Type B pancreatic cell (in vitro differentiated cells): Measurements from ENCODE around the gene CCDC50. TPM values are rescaled to one million over a fixed set of nuclear protein-coding genes. Genes with fewer than 3 reads are reported as not detected.

Experiments
- DNase-seq: peaks from one replicate; pipeline ENCODE4 v3.0.0; 2021; ENCODE audit warnings: mixed read lengths; ENCODE audit not compliant: unreplicated experiment; ENCODE audit errors: extremely low spot score
- H3K27ac Mint-ChIP-seq: 2 replicates; pipeline ENCODE4 v1.8.0; 2021; ENCODE audit warnings: mild to moderate bottlenecking, mixed read lengths
- H3K27me3 Mint-ChIP-seq: 2 replicates; pipeline ENCODE4 v1.8.0; 2021; ENCODE audit warnings: mixed read lengths
- H3K36me3 Mint-ChIP-seq: 2 replicates; pipeline ENCODE4 v1.8.0; 2021; ENCODE audit warnings: mixed read lengths
- H3K4me1 Mint-ChIP-seq: one replicate; pipeline ENCODE4 v1.8.0; 2021; ENCODE audit warnings: mixed read lengths; ENCODE audit not compliant: unreplicated experiment
- H3K4me3 Mint-ChIP-seq: 2 replicates; pipeline ENCODE4 v1.8.0; 2021; ENCODE audit warnings: mild to moderate bottlenecking, mixed read lengths
- H3K9me3 Mint-ChIP-seq: 2 replicates; pipeline ENCODE4 v1.8.0; 2021; ENCODE audit warnings: mixed read lengths
- CTCF ChIP-seq: fragments of 200-600 bp; sonication (generic); conservative IDR thresholded peaks from 2 replicates; pipeline ENCODE4 v1.5.0; 2021; ENCODE audit warnings: antibody characterized with exemption, mild to moderate bottlenecking
- total RNA-seq: library from RNA; stranded (reverse); gene quantifications from 2 replicates; pipeline ENCODE4 v1.2.1, GENCODE V29; 2021; ENCODE audit warnings: low replicate concordance

CCDC50 gene
- total RNA-seq, 1 donor from 2014 or later = 47.4 TPM

GRCh38 chr3:191362524-191363090 lies 33.4 kb downstream of the CCDC50 start:
- no peak for TF ChIP-seq CTCF

GRCh38 chr3:191363221-191363620 lies 34.0 kb downstream of the CCDC50 start:
- DNase-seq = no peak
- no peaks in the 10 kb centered on the region for H3K27me3 Mint-ChIP-seq
- TF ChIP-seq CTCF = no peak
- no peak overlapping the region for H3K27ac Mint-ChIP-seq
- H3K36me3 Mint-ChIP-seq = peaks cover 51% of the 10 kb centered on the region
- H3K4me1 Mint-ChIP-seq = peaks cover 10% of the 10 kb centered on the region
- peaks cover 3% of the 10 kb centered on the region for H3K9me3 Mint-ChIP-seq
- H3K4me3 Mint-ChIP-seq = no peak overlapping the region

More at GRCh38 chr3:191362524-191363090, 33.4 kb downstream of the CCDC50 start:
- DNase-seq = no peak
- Mint-ChIP-seq H3K9me3 (peaks cover 3% of the 10 kb centered on the region), H3K36me3 (peaks cover 53% of the 10 kb centered on the region), H3K4me1 (peaks cover 10% of the 10 kb centered on the region), H3K27ac (peak overlapping the region; percentile 95), H3K27me3 (no peaks in the 10 kb centered on the region), H3K4me3 (peak overlapping the region; percentile 26)

- H3K27me3 Mint-ChIP-seq = no peaks in the 10 kb centered on the region
- no peak overlapping the region for H3K4me3 Mint-ChIP-seq
- DNase-seq = no peak
- no peaks in the 10 kb centered on the region for H3K9me3 Mint-ChIP-seq
- peak overlapping the region; percentile 28 for H3K27ac Mint-ChIP-seq
- H3K36me3 Mint-ChIP-seq = peaks cover 35% of the 10 kb centered on the region
- no peak for TF ChIP-seq CTCF
- H3K4me1 Mint-ChIP-seq = no peaks in the 10 kb centered on the region
These were observed 37.5 kb downstream of the CCDC50 start for GRCh38 chr3:191366675-191367074.

GRCh38 chr3:191368755-191369615 lies 39.8 kb downstream of the CCDC50 start:
- no peak for TF ChIP-seq CTCF
- Mint-ChIP-seq H3K9me3 (no peaks in the 10 kb centered on the region), H3K27me3 (no peaks in the 10 kb centered on the region), H3K4me1 (no peaks in the 10 kb centered on the region), H3K27ac (peak overlapping the region; percentile 33), H3K36me3 (peaks cover 25% of the 10 kb centered on the region), H3K4me3 (no peak overlapping the region)
- no peak for DNase-seq

- Mint-ChIP-seq H3K9me3 (no peaks in the 10 kb centered on the region), H3K27ac (no peak overlapping the region), H3K36me3 (peaks cover 23% of the 10 kb centered on the region), H3K4me1 (no peaks in the 10 kb centered on the region), H3K27me3 (no peaks in the 10 kb centered on the region), H3K4me3 (no peak overlapping the region)
- no peak for TF ChIP-seq CTCF
- DNase-seq = no peak
These were observed 40.4 kb downstream of the CCDC50 start for GRCh38 chr3:191369616-191370010.
